CD4-positive, CD25-positive, alpha-beta regulatory T cell (primary cell): ENCODE measurements around the gene DMRTB1. TPM values are rescaled to one million over a fixed set of nuclear protein-coding genes. Genes with fewer than 3 reads are reported as not detected.
A peak's percentile ranks its signal among the peaks of the same experiment; 100 is the strongest.

Experiments used
- ATAC-seq, 2 donors: fragments of 150-1000 bp; cut with Tn5 transposase; one replicate each; pipeline ENCODE4 v1.10.0; 2021; ENCODE audit warnings: low read depth in 2 of 2, moderate number of reproducible peaks in 2 of 2, moderate library complexity in 1 of 2
- DNase-seq, 3 donors: peaks; one replicate each; pipeline versions ENCODE4 v3.0.0 to v3.0.0-alpha.2; 2012 to 2022; ENCODE audit warnings: mixed read lengths in 1 of 3
- H3K27ac ChIP-seq: one replicate; pipeline ENCODE4 v1.7.0; 2013; ENCODE audit warnings: mild to moderate bottlenecking, low read length; ENCODE audit not compliant: insufficient read depth, poor library complexity, severe bottlenecking
- H3K27me3 ChIP-seq: one replicate; pipeline ENCODE4 v1.7.0; 2013; ENCODE audit warnings: low read length; ENCODE audit not compliant: control insufficient read depth, insufficient read depth
- H3K36me3 ChIP-seq: one replicate; pipeline ENCODE4 v1.7.0; 2013; ENCODE audit warnings: mild to moderate bottlenecking, low read length, moderate library complexity; ENCODE audit not compliant: control insufficient read depth, insufficient read depth
- H3K4me1 ChIP-seq: 2 replicates; pipeline ENCODE4 v1.7.0; 2013; ENCODE audit warnings: mild to moderate bottlenecking, low read length; ENCODE audit not compliant: insufficient read depth, control insufficient read depth, poor library complexity, severe bottlenecking
- H3K4me3 ChIP-seq: one replicate; pipeline ENCODE4 v1.7.0; 2013; ENCODE audit warnings: low read depth, mild to moderate bottlenecking, low read length, moderate library complexity
- H3K9me3 ChIP-seq, 2 experiments: 1 replicate in 1 of 2; 2 replicates in 1 of 2; pipeline ENCODE4 v1.7.0; 2013; ENCODE audit warnings: low read length in 2 of 2, mild to moderate bottlenecking in 1 of 2, moderate library complexity in 1 of 2; ENCODE audit not compliant: control insufficient read depth in 2 of 2
- H3K27ac Mint-ChIP-seq, 3 donors: one replicate each; pipeline ENCODE4 v1.8.0; 2020 to 2022; ENCODE audit warnings: mild to moderate bottlenecking in 3 of 3, mixed read lengths in 3 of 3, moderate library complexity in 2 of 3
- H3K27me3 Mint-ChIP-seq: one replicate; pipeline ENCODE4 v1.8.0; 2022; ENCODE audit warnings: mild to moderate bottlenecking, mixed read lengths
- H3K36me3 Mint-ChIP-seq: one replicate; pipeline ENCODE4 v1.8.0; 2020; ENCODE audit warnings: mixed read lengths
- H3K4me1 Mint-ChIP-seq, 4 donors: one replicate each; pipeline ENCODE4 v1.8.0; 2020 to 2022; ENCODE audit warnings: mixed read lengths in 4 of 4, mild to moderate bottlenecking in 1 of 4
- H3K4me3 Mint-ChIP-seq, 4 donors: one replicate each; pipeline ENCODE4 v1.8.0; 2020 to 2022; ENCODE audit warnings: mild to moderate bottlenecking in 4 of 4, mixed read lengths in 4 of 4, moderate library complexity in 3 of 4
- H3K9me3 Mint-ChIP-seq, 7 donors: one replicate each; pipeline ENCODE4 v1.8.0; 2020 to 2022; ENCODE audit warnings: mixed read lengths in 7 of 7, mild to moderate bottlenecking in 3 of 7, moderate library complexity in 2 of 7
- polyA plus RNA-seq, 4 donors: library from polyadenylated mRNA; unstranded; fragments of 300-500 nt; fragmentation: Illumina TruSeq; gene quantifications; one replicate each; pipeline ENCODE4 v1.2.3, GENCODE V29; 2021
- total RNA-seq: library from RNA; stranded (reverse); gene quantifications from one replicate; pipeline ENCODE4 v1.2.3, GENCODE V29; 2022

Gene DMRTB1
- total and polyA plus RNA-seq, 5 donors from 2014 or later, result not detected

DNA sequence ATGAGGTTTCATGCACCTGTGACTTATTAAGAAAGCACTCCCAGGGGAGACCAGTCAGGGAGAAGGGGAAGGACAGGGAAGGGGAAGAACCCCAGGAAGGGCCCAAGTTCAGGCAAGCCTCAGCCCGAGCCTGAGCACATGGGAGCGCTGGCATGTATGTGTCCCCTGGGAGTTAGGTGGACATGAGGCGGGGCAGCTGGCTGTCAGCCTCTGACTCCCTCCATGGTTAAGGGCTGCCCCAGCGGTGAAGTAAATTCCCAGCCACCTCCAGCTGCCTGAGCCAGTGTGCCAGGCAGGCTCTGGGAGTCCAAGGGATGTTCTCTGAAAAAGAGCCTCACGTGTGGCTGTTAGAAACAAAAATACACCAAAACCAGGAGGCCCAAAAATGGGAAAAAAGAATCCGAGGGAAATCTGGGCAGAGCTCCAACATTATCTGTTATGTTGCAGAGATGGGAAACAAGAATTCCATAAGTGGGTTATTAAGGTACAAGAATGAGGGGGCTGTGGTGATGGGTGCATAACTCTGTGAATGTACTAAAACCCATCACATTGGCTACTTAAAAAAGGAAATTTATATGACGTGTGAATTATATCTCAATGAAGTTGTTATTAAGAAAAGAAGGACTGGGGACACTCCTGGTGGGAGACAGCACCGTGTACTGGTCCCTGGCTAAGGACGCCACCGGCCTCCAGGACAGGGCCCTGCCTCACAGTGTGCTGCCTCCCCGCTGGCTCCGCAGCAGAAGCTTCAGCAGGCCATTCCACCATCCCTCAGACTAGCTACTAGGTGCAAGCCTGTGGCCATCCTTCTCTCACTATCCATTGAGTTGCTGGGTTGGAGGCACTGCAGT is 18.7 kb downstream of the DMRTB1 start:
- H3K36me3 ChIP-seq, result no peaks in the 10 kb centered on the region
- no peaks in the 10 kb centered on the region for H3K27me3 Mint-ChIP-seq
- no peaks in the 10 kb centered on the region for H3K4me1 ChIP-seq
- H3K4me1 Mint-ChIP-seq, result no peaks in the 10 kb centered on the region
- no peaks in the 10 kb centered on the region for H3K9me3 ChIP-seq
- H3K4me3 Mint-ChIP-seq, result no peak overlapping the region
- no peaks in the 10 kb centered on the region for H3K36me3 Mint-ChIP-seq
- DNase-seq, result no peak
- H3K4me3 ChIP-seq, result no peak overlapping the region
- no peak overlapping the region for H3K27ac Mint-ChIP-seq
- H3K27ac ChIP-seq, result no peak overlapping the region
- no peak for ATAC-seq
- peaks cover 0 to 6% (median 0%) of the 10 kb centered on the region in 7 donors for H3K9me3 Mint-ChIP-seq
- no peaks in the 10 kb centered on the region for H3K27me3 ChIP-seq

DNA sequence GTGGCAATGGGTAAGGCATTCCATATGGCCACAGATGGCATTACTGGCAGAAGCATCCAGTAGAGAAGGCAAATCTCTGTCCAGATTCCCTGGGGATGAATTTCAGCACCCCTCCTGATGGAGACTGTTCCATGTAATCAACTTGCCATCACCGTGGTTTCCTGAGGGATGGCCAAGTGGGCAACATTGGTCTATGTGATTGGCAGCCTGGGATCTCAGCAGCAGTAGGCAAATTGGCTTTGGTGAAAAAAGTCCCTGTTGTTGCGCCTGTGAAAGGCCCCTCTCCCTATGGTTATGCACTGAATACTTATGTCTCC is 19.3 kb downstream of the DMRTB1 start:
- Histone ChIP-seq H3K4me3 (no peak overlapping the region), H3K4me1 (no peaks in the 10 kb centered on the region), H3K36me3 (no peaks in the 10 kb centered on the region), H3K27ac (no peak overlapping the region), H3K27me3 (no peaks in the 10 kb centered on the region), H3K9me3 (no peaks in the 10 kb centered on the region)
- Mint-ChIP-seq H3K4me3 (no peak overlapping the region), H3K36me3 (no peaks in the 10 kb centered on the region), H3K27me3 (no peaks in the 10 kb centered on the region), H3K27ac (no peak overlapping the region), H3K9me3 (peaks cover 0 to 6% (median 0%) of the 10 kb centered on the region in 7 donors), H3K4me1 (no peaks in the 10 kb centered on the region)
- no peak for ATAC-seq
- no peak for DNase-seq

DNA sequence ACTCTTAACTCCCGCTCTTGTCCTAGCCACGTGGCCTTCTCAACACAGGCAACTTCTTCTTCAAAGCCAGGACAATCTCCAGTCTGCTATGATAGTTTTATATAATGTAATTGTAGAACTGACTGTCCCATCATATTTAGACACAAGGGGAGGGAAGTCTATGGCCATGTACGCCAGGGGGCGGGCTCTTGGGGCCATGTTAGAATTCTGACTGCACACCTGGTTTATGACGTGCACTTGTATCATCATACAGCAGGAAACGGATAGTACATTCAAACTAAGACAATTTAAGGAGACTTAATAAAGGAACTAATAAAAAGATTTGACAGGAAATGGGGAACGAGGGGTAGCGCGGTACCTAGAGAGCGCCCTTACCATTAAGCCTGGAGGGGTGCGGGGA is 21.5 kb downstream of the DMRTB1 start:
- Histone ChIP-seq H3K4me3 (no peak overlapping the region), H3K36me3 (no peaks in the 10 kb centered on the region), H3K27ac (no peak overlapping the region), H3K27me3 (no peaks in the 10 kb centered on the region), H3K4me1 (no peaks in the 10 kb centered on the region), H3K9me3 (no peaks in the 10 kb centered on the region)
- ATAC-seq, result no peak
- Mint-ChIP-seq H3K36me3 (no peaks in the 10 kb centered on the region), H3K9me3 (peaks cover 0 to 6% (median 0%) of the 10 kb centered on the region in 7 donors), H3K4me3 (no peak overlapping the region), H3K27me3 (peaks cover 8% of the 10 kb centered on the region), H3K4me1 (peaks cover 0 to 4% (median 2%) of the 10 kb centered on the region in 4 donors), H3K27ac (peak overlapping the region in 1 of 3 donors; percentile 33)
- DNase-seq, result no peak

DNA sequence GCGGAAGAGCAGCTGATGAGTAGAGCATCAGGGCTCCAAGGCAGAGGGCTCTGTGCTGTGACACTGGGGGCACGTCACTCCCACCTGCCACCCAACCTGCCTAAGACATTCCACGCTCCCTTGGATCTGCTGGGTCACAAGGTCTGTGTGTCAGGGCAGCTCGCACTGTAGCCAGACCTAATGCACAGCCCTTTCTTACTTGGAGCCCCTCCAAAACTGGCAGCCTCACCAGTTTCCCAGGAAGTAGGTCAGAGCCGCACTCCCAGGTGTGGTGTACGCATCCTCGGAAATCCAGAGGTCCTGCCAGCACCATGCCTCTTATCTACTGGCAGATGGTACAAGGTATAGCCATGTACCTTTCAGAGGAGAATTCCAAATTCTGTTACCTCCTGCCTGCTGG is 22.3 kb downstream of the DMRTB1 start:
- Mint-ChIP-seq H3K27me3 (peaks cover 12% of the 10 kb centered on the region), H3K4me1 (peaks cover 0 to 6% (median 2%) of the 10 kb centered on the region in 4 donors), H3K27ac (no peak overlapping the region), H3K9me3 (peaks cover 0 to 3% (median 0%) of the 10 kb centered on the region in 7 donors), H3K36me3 (no peaks in the 10 kb centered on the region), H3K4me3 (no peak overlapping the region)
- H3K36me3 ChIP-seq, result no peaks in the 10 kb centered on the region
- no peaks in the 10 kb centered on the region for H3K9me3 ChIP-seq
- H3K4me1 ChIP-seq, result no peaks in the 10 kb centered on the region
- no peak overlapping the region for H3K27ac ChIP-seq
- H3K27me3 ChIP-seq, result no peaks in the 10 kb centered on the region
- ATAC-seq, result no peak
- no peak overlapping the region for H3K4me3 ChIP-seq
- no peak for DNase-seq

DNA sequence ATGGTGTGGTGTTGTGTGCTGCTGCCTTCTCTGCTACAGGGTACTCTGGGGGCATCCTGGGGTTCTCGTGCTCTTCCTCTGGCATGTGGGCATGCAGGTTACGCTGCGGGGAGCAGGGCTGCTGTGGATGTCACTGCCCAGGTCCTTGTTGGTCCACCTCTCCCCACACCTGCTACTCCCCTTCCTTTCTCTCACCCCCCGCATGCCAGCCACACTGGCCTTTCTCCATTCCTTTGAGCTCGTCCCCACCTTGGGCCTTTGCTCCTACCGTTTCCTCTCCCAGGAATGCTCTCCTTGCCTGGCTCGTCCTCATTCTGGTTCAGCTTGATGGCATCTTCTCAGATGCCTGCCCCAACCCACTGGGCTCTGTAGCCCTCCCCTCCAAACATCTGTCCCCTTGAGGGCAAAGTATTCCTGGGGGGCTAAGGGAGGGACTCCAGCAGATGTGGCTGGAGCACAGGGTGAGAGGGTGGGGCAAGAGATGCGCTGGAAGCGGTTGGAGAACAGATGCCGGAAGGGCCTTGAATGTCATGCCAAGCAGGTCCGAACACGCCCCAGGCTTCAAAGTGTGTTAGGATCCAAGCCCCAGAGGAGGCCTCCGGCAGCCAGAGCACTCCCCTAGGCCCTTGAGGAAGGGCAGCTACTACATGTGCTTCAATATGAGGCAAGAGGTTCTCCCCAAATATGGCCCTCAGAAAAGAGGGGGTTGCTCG is 23.4 kb downstream of the DMRTB1 start:
- Histone ChIP-seq H3K27me3 (no peaks in the 10 kb centered on the region), H3K27ac (no peak overlapping the region), H3K36me3 (no peaks in the 10 kb centered on the region), H3K9me3 (no peaks in the 10 kb centered on the region), H3K4me3 (no peak overlapping the region), H3K4me1 (no peaks in the 10 kb centered on the region)
- ATAC-seq, result no peak
- H3K4me1 Mint-ChIP-seq, result peaks cover 0 to 6% (median 2%) of the 10 kb centered on the region in 4 donors
- no peaks in the 10 kb centered on the region for H3K36me3 Mint-ChIP-seq
- H3K27me3 Mint-ChIP-seq, result peaks cover 13% of the 10 kb centered on the region
- DNase-seq, result no peak
- H3K27ac Mint-ChIP-seq, result no peak overlapping the region
- H3K9me3 Mint-ChIP-seq, result peaks cover 0 to 3% (median 0%) of the 10 kb centered on the region in 7 donors
- no peak overlapping the region for H3K4me3 Mint-ChIP-seq

DNA sequence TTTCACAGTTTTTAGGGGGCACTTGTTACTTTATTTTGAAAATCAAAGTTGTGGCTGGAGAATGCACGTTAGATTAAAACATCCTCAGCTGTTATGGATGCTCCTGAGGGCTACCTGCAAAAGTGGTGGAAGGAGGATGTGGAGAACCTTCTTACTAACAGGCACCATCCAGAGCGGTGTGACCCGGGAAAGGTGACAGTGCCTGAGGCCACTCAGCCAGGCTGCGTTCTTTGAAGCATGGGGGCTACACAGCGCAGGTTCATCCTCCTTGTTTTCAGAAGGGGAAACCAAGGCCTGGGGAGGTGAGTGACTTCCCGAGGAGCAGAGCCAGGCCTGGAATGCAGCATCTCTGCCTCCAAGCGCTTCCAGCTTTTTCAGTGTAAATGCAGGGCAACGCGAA is 24.0 kb downstream of the DMRTB1 start:
- Histone ChIP-seq H3K4me1 (no peaks in the 10 kb centered on the region), H3K36me3 (no peaks in the 10 kb centered on the region), H3K4me3 (no peak overlapping the region), H3K27me3 (no peaks in the 10 kb centered on the region), H3K9me3 (no peaks in the 10 kb centered on the region), H3K27ac (no peak overlapping the region)
- Mint-ChIP-seq H3K4me3 (no peak overlapping the region), H3K9me3 (peaks cover 0 to 3% (median 0%) of the 10 kb centered on the region in 7 donors), H3K4me1 (peaks cover 0 to 6% (median 4%) of the 10 kb centered on the region in 4 donors), H3K36me3 (no peaks in the 10 kb centered on the region), H3K27me3 (peaks cover 15% of the 10 kb centered on the region), H3K27ac (no peak overlapping the region)
- DNase-seq (no peak), ATAC-seq (no peak)

DNA sequence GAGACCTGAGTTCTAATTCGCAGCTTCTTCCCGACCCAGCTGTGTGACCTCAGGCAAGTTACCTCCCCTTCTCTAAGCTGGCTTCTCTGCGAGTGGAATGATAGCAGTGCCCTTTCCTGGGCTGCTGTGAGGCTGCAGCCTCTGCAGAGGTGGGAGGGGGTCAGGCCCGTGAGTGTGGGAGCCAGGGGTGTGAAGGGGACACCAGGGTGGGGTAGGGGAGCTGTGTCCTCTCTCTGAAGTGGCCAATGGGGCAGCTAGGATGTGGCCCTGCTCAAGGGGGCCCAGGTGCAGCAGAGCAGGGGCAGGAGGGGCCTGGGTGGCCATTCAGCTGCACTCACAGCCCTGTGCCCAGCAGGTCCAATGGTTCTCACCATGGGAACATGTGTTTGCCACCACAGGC is 24.5 kb downstream of the DMRTB1 start:
- peaks cover 17% of the 10 kb centered on the region for H3K27me3 Mint-ChIP-seq
- no peaks in the 10 kb centered on the region for H3K27me3 ChIP-seq

More for the DNA sequence above, 24.5 kb downstream of the DMRTB1 start:
- Mint-ChIP-seq H3K4me1 (peaks cover 0 to 6% (median 5%) of the 10 kb centered on the region in 4 donors), H3K4me3 (no peak overlapping the region), H3K36me3 (no peaks in the 10 kb centered on the region), H3K27ac (no peak overlapping the region), H3K9me3 (peaks cover 0 to under 1% (median 0%) of the 10 kb centered on the region in 7 donors)
- ATAC-seq (no peak), DNase-seq (no peak)
- Histone ChIP-seq H3K36me3 (no peaks in the 10 kb centered on the region), H3K27ac (no peak overlapping the region), H3K9me3 (no peaks in the 10 kb centered on the region), H3K4me1 (no peaks in the 10 kb centered on the region), H3K4me3 (no peak overlapping the region)
